Chondrocyte (in vitro differentiated cells): ENCODE measurements around the gene MCU. TPM values are rescaled to one million over a fixed set of nuclear protein-coding genes. Genes with fewer than 3 reads are reported as not detected.
"Not testable (repeated sequence)": the region's sequence is repeated elsewhere in the genome, so short reads cannot be mapped to it uniquely, and the experiment has no call there.

ENCODE experiments used
- DNase-seq: peaks from one replicate; pipeline ENCODE4 v3.0.0; 2021; ENCODE audit warnings: mixed read lengths, low spot score
- H3K27ac Mint-ChIP-seq: one replicate; pipeline ENCODE4 v1.8.0; 2021; ENCODE audit warnings: mild to moderate bottlenecking, moderate library complexity, mixed read lengths; ENCODE audit not compliant: unreplicated experiment
- H3K27me3 Mint-ChIP-seq: 2 replicates; pipeline ENCODE4 v1.8.0; 2021; ENCODE audit warnings: low read depth, mixed read lengths
- H3K36me3 Mint-ChIP-seq: 2 replicates; pipeline ENCODE4 v1.8.0; 2021; ENCODE audit warnings: low read depth, mixed read lengths
- H3K4me1 Mint-ChIP-seq: 2 replicates; pipeline ENCODE4 v1.8.0; 2021; ENCODE audit warnings: low read depth, mild to moderate bottlenecking, mixed read lengths
- H3K4me3 Mint-ChIP-seq: one replicate; pipeline ENCODE4 v1.8.0; 2021; ENCODE audit warnings: mild to moderate bottlenecking, moderate library complexity, mixed read lengths; ENCODE audit not compliant: unreplicated experiment
- H3K9me3 Mint-ChIP-seq: 2 replicates; pipeline ENCODE4 v1.8.0; 2021; ENCODE audit warnings: low read depth, mixed read lengths
- total RNA-seq: library from RNA; stranded (reverse); gene quantifications from 3 replicates; pipeline ENCODE4 v1.2.1, GENCODE V29; 2021
- TF ChIP-seq, protein P1 (sequence below): fragments of 200-600 bp; sonication (generic); IDR thresholded peaks from 2 replicates; pipeline ENCODE4 v1.5.0; 2021; ENCODE audit warnings: antibody characterized with exemption, mild to moderate bottlenecking, moderate library complexity

Gene MCU
- total RNA-seq, 1 donor from 2014 or later = 51.8 TPM

DNA sequence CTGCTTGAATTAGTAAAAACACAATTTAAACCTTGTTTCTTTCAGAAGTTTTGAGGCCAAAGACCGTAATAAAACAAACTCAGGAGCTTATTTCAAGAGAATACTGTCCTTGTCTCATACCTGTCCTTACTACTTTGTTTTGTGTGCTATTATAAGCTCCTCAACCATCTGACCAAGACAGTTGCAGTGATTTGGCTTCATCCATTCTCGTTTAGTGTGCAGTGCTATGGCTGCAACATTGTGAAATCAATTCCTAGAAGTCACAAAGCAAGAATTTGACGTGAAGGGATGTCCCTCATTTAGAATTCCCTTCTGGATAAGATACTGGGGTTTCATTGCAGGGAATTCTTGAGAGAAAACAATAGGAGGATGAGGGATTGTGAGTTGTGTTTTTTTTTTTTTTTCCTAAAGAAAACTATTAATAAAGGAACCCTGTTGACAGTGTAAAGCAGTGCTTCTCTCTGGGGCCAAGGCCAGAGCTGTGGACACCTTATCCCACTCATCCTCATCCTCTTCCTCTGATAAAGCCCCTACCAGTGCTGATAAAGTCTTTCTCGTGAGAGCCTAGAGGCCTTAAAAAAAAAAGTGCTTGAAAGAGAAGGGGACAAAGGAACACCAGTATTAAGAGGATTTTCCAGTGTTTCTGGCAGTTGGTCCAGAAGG is 201.3 kb downstream of the MCU start, which contains the start of gene OIT3:
Gene OIT3 (plus strand): TSS at position 604 of the 663 bp plus-strand sequence. CDS start 60 bp downstream, outside the sequence.
- Mint-ChIP-seq H3K27me3 (no peaks in the 10 kb centered on the region), H3K4me1 (no peaks in the 10 kb centered on the region), H3K4me3 (no peak within 1 kb of the TSS), H3K9me3 (no peaks in the 10 kb centered on the region), H3K36me3 (peaks cover 15% of the 10 kb centered on the region), H3K27ac (no peak within 1 kb of the TSS)
- TF ChIP-seq, protein P1, sequence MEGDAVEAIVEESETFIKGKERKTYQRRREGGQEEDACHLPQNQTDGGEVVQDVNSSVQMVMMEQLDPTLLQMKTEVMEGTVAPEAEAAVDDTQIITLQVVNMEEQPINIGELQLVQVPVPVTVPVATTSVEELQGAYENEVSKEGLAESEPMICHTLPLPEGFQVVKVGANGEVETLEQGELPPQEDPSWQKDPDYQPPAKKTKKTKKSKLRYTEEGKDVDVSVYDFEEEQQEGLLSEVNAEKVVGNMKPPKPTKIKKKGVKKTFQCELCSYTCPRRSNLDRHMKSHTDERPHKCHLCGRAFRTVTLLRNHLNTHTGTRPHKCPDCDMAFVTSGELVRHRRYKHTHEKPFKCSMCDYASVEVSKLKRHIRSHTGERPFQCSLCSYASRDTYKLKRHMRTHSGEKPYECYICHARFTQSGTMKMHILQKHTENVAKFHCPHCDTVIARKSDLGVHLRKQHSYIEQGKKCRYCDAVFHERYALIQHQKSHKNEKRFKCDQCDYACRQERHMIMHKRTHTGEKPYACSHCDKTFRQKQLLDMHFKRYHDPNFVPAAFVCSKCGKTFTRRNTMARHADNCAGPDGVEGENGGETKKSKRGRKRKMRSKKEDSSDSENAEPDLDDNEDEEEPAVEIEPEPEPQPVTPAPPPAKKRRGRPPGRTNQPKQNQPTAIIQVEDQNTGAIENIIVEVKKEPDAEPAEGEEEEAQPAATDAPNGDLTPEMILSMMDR = no peak
- no peak for DNase-seq

DNA sequence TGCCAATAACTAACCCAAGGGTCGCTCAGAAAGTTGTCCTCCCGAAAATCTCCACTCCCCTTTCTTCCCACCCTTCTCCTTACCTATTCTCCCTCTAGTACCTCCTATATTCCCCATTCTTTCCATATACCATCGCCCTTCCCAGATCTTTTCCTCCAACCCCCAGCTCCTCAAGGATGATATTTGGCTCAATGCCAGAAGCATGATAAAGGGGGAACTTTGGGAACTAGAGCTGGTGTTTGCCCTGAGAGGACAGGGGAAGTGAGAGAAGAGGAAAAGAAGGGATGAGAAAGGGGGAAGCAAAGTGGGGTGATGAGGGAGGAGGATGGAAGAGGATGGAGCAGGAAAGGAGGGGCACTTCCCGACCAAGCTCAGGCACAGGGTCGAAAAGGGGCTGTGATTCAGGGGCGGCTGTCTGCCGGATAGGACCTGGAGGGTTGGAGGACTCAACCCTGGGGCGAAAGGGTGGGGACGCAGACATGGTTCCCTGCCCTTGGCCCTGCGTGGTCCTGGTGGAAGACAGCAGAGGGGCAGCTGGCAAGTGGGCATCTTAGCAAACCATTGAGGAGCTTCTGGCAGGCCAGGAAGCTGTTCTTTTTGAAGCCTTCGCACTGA is 203.4 kb downstream of the MCU start:
- TF ChIP-seq, protein P1 = no peak
- H3K36me3 Mint-ChIP-seq = peaks cover 2% of the 10 kb centered on the region
- no peak overlapping the region for H3K4me3 Mint-ChIP-seq
- no peak overlapping the region for H3K27ac Mint-ChIP-seq
- H3K9me3 Mint-ChIP-seq = no peaks in the 10 kb centered on the region
- no peaks in the 10 kb centered on the region for H3K27me3 Mint-ChIP-seq
- DNase-seq = no peak
- H3K4me1 Mint-ChIP-seq = no peaks in the 10 kb centered on the region

DNA sequence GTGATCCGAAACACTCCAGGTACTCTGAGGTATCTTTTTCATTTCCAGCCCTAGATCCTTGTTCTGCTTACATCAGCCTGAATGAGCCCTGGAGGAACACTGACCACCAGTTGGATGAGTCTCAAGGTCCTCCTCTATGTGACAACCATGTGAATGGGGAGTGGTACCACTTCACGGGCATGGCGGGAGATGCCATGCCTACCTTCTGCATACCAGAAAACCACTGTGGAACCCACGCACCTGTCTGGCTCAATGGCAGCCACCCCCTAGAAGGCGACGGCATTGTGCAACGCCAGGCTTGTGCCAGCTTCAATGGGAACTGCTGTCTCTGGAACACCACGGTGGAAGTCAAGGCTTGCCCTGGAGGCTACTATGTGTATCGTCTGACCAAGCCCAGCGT is 206.7 kb downstream of the MCU start:
- Mint-ChIP-seq H3K9me3 (no peaks in the 10 kb centered on the region), H3K27ac (no peak overlapping the region), H3K4me1 (no peaks in the 10 kb centered on the region), H3K4me3 (no peak overlapping the region), H3K36me3 (no peaks in the 10 kb centered on the region), H3K27me3 (no peaks in the 10 kb centered on the region)
- no peak for DNase-seq
- TF ChIP-seq, protein P1 = no peak

DNA sequence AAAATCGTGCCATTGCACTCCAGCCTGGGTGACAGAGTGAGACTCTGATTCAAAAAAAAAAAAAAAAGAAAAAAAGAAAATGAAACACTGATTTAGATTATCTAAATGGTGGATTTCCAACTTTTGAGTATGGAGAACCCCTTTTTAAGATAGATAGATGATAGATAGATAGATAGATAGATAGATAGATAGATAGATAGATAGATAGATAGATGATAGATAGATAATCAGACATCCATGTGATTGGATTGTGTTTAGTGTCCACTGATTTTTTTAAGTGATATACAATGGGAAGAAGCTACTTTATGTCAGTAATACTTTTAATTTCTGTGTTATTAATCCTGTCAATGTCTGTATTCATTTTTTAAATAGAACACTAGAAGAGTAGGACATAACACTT is 207.6 kb downstream of the MCU start:
- H3K36me3 Mint-ChIP-seq = no peaks in the 10 kb centered on the region
- H3K4me3 Mint-ChIP-seq = no peak overlapping the region
- H3K27ac Mint-ChIP-seq = no peak overlapping the region
- H3K27me3 Mint-ChIP-seq = no peaks in the 10 kb centered on the region
- no peaks in the 10 kb centered on the region for H3K4me1 Mint-ChIP-seq
- H3K9me3 Mint-ChIP-seq = no peaks in the 10 kb centered on the region
- DNase-seq = no peak
- TF ChIP-seq, protein P1 = no peak

DNA sequence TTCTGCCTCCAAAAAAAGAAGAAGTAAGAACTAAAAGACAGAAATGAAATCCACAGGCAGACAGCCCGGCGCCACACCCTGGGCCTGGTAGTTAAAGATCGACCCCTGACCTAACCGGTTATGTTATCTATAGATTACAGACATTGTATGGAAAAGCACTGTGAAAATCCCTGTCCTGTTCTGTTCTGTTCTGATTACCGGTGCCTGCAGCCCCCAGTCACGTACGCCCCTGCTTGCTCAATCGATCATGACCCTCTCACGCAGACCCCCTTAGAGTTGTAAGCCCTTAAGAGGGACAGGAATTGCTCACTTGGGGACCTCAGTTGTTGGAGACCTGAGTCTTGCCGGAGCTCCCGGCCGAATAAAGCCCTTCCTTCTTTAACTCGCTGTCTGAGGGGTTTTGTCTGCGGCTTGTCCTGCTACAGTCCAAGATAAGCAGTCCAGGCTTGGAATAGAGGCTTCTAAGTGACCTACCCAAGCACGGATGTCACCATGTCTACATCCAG is 212.1 kb downstream of the MCU start:
- H3K4me3 Mint-ChIP-seq, H3K27me3 Mint-ChIP-seq, H3K4me1 Mint-ChIP-seq, H3K27ac Mint-ChIP-seq, H3K9me3 Mint-ChIP-seq, DNase-seq, H3K36me3 Mint-ChIP-seq: not testable (repeated sequence)
